ENCODE measurements around the gene ZNF577.
A peak's percentile ranks its signal among the peaks of the same experiment; 100 is the strongest.
"Not testable (repeated sequence)": the region's sequence is repeated elsewhere in the genome, so short reads cannot be mapped to it uniquely, and the experiment has no call there.

ZNF577 gene

DNA sequence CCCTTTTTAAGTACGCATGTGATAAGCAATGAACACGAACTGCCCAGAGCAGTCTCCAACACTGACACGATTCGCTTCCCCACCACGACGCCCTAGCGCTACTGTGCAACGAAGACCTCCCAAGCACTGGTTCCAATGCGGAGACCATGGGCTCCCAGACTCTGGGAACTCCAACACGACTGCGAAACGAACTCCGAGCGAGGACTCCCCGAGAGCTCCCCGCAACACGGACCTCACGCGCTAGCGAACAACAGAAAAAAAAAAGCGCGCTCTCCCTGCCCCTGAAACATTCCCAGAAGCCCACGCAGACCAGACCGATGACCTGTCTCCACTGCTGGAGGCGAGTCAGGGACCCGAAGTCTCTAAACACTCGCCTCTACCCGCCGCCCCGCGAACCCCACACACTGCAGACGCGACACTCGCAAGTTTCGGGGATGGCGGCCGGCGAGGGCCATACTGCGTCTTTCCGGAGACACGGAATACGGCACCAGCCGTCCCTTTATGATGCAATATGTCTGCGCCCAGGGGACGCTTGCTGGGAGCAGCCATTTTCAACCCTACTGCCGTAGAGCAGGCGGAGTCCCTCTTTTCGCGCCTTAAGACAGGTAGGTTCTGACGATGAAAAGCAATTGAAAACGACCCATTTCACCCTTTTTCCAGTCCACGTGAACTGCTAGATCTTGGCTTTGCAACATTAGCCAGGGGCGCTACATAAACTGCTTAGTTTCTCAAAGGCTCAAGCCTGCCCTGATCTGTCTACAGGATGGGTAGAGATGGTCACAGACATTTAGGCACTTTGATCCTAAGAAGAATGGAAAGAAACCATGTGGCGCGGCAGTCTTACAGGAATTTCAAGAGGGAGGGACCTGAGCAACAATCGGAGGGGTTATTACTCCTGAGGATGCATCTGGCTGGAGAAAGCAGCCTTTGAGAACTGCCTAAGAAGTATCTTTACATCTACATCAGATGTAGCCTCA lies at the start of gene ZNF577:
ZNF577 (minus strand) TSS at position 430 of the 977 bp plus-strand sequence. CDS start 7,569 bp downstream, outside the sequence.
- peak; percentile 55 to 72 for DNase-seq

DNA sequence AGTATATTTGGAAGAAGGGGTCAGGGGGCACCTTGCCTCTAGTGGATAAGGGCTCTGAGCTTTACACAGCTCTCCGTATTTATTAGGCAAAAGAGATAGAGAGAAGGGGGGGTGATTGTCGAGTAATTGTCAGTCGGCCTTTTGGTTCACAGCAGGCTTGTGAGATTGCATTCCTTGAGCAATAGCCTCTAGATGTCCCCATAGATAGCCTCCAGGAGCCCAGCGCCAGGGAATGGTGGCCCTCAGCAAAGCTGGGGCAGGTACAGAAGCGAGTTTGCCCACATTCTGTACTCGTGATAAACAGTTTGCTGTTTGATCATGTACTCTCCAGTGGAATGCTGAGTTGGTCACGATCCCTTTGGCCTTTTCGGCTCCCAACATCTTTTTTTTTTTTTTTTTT lies 44.2 kb upstream of the ZNF577 start:
- DNase-seq, result no peak

DNA sequence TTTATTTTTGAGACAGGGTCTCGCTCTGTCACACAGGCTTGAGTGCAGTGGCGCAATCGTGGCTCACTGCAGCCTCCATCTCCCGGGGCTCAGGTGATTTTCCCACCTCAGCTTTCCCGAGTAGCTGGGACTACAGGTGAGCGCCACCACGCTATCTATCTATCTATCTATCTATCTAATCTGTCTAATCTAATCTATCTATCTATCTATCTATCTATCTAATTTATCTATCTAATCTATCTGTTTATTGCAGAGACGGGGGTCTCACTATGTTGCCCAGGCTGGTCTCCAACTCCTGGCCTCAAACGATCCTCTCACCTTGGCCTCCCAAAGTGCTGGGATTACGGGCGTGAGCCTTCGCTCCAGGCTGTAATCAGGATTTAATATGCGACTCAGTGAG lies 40.1 kb upstream of the ZNF577 start:
- no peak for DNase-seq

DNA sequence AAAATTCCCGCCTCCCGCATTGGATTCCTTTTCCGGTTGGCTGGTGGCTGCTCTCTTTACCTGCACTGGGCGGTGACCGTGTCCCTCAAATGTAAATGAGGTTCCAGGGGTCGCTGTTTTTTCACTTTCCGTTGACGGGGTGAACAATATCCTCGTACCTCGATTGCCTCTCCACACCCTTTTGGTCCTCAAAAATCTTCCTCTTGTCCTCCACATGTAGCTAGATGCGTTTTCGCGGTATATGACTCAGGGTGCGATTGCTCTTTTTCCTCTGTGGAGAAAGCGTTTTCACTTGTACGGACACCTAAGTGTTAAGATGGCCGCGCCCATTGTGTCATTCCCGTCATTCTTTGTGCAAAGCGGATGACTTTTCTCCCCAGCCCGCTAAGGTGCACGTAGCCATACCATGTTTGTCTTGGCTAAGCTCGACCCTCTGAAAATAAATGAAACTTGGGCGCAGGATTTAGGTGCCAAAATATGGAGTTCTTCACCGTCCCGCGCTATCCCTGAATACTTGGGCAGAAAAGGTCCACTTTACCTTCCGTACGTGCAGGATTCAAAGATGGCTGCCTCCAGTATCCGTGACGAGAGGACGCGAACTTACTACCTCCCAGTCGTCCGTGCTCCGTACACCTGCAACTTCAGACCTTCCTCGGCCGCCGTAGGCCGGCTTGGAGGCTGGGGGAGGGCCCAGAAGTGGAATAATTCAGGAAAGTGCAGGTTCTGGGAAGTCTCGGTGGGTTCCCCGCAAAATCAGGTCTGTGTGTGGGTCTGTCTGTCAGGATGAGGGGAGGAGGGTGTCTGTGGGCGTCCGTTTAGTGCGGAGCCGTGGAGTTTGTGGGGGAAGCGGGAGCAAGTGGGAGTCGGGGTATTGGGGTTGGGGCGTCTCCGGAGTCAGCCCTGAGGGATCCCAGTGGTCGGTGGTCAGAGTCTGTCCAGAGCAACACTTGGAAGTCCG lies 39.3 kb upstream of the ZNF577 start, which contains the start of gene ZNF613:
ZNF613 (plus strand) TSS at position 689 of the 958 bp plus-strand sequence. CDS start 8,749 bp downstream, outside the sequence.
- peak; percentile 81 to 84 for DNase-seq

DNA sequence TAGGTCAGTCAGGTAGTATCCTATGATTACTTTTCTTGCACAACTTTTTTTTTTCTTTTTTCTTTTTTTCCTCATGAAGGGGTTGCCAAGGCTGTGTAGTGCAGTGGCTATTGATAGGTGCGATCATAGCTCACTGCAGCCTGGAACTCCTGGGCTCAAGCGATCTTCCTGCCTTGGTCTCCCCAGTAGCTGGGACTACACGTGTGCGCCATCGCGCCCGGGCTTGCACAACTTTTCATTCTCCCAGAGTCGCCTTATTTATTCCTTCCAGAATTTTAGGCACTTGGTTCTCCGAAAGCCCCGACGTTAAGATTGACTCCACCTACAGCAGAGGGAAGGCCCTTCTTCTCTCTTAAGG lies 38.7 kb upstream of the ZNF577 start:
- no peak for DNase-seq

DNA sequence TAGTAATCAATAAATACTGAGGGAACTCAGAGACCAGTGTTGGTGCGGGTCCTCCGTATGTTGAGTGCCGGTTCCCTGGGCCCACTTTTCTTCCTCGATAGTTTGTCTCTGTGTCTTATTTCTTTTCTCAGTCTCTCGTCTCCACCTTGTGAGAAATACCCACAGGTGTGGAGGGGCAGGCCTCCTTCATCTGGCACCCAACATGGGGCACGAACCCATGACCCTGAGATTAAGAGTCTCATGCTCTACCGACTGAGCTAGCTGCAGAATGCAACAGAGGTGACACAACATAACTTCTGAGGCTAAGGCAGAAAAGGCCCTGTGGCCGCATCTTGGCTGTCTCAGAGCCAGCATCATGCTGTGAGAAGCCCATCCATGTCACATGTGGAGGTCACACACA lies 34.2 kb upstream of the ZNF577 start:
- peak in 1 of 2 donors; percentile 5 for DNase-seq

DNA sequence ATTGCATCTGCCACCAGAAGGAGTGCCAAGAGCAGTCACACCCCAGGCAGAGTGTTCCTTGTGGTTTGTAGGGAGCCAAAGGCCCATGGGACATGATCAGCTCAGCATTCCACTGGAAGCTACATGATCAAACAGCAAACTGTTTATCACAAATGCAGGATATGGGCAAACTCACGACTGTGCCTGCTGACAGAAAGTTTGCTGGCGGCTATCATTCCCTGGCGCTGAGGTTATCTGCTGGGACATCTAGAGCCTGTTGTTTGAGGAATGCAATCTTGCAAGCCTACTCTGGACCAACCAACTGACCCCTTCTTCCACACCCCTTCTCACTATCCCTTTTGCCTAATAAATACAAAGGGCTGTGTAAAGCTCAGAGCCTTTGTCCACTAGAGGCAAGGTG lies 31.9 kb upstream of the ZNF577 start:
- no peak for DNase-seq

DNA sequence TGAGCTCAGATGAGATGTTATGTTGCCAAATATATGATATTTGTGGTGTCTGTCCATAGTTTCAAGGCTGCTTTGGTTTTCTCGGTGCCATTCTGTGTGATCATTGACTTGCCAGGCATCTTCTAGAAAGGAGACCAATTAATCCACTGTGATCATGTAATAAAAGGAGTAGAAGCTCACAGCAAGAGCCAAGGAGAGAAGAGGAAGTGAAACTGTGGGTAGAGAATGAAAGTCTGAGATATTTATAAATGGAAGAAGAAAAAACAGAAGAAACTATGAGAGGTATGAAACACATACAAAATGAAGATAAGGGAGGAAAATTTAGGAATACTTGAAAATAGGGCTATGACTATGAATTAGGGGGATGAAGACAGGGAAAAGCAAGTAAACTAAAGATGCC lies 28.4 kb upstream of the ZNF577 start:
- DNase-seq, result no peak

DNA sequence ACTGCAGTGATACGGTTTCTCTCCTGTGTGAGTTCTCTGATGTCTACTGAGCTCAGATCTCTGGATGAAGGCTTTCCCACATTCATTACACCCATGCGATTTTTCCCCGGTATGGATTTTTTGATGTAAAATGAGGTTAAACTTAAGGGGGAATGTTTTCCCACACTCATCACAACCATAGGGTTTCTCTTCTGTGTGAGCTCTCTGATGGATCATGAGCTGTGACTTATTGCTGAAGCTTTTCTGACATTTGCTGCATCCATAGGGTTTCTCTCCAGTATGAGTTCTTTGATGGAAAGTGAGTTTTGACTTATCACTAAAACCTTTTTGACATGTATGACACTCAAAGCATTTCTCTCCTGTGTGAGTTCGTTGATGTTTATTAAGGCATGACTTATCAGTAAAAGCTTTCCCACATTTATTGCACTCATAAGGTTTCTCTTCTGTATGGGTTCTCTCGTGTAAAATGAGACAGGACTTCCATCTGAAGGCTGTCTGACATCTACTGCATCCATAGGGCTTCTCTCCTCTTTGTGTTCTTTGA lies 27.6 kb upstream of the ZNF577 start:
- DNase-seq, result no peak

DNA sequence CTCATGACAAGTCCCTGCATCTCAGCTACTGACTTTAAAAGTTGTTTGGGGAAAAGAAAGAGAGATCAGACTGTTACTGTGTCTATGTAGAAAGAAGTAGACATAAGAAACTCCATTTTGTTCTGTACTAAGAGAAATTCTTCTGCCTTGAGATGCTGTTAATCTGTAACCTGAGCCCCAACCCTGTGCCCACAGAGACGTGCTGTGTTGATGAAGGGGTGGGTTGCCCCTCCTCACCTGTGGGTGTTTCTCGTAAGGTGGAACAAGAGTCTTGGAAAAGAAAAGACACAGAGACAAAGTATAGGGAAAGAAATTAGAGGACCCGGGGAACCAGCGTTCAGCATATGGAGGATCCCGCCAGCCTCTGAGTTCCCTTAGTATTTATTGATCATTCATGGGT lies 20.2 kb upstream of the ZNF577 start:
- not testable (repeated sequence) for DNase-seq

DNA sequence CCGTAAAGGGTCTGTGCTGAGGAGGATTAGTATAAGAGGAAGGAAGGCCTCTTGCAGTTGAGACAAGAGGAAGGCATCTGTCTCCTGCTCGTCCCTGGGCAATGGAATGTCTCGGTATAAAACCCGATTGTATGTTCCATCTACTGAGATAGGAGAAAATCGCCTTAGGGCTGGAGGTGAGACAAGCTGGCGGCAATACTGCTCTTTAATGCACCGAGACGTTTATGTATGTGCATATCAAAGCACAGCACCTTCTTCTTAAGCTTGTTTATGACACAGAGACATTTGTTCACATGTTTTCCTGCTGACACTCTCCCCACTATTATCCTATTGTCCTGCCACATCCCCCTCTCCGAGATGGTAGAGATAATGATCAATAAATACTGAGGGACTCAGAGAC lies 18.4 kb upstream of the ZNF577 start:
- not testable (repeated sequence) for DNase-seq

DNA sequence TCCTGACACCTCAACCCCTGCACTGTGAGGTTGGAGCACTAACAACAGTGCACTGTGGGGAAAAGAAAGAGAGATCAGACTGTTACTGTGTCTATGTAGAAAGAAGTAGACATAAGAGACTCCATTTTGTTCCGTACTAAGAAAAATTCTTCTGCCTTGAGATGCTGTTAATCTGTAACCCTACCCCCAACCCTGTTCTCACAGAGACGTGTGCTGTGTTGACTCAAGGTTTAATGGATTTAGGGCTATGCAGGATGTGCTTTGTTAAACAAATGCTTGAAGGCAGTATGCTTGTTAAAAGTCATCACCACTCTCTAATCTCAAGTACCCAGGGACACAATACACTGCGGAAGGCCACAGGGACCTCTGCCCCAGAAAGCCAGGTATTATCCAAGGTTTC lies 17.9 kb upstream of the ZNF577 start:
- not testable (repeated sequence) for DNase-seq

DNA sequence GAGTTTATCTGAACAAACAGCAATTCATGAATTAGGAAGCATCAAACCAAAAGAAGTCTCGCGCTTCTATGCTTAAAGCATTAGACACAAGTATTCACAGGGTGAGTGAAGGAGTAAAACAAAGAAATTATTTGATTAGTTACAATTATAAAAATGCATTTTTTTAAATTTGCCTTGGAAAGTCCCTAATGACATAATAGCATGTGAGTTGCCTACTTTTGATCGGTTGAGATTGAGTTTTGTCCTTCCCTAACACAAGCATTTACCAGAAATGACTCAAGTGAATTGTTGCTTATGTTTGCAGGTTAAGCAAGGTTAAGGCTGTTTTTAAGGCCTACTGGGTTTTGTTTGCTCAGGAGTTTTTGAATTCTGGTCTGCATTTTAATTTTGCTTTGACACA lies 17.5 kb upstream of the ZNF577 start:
- no peak for DNase-seq

DNA sequence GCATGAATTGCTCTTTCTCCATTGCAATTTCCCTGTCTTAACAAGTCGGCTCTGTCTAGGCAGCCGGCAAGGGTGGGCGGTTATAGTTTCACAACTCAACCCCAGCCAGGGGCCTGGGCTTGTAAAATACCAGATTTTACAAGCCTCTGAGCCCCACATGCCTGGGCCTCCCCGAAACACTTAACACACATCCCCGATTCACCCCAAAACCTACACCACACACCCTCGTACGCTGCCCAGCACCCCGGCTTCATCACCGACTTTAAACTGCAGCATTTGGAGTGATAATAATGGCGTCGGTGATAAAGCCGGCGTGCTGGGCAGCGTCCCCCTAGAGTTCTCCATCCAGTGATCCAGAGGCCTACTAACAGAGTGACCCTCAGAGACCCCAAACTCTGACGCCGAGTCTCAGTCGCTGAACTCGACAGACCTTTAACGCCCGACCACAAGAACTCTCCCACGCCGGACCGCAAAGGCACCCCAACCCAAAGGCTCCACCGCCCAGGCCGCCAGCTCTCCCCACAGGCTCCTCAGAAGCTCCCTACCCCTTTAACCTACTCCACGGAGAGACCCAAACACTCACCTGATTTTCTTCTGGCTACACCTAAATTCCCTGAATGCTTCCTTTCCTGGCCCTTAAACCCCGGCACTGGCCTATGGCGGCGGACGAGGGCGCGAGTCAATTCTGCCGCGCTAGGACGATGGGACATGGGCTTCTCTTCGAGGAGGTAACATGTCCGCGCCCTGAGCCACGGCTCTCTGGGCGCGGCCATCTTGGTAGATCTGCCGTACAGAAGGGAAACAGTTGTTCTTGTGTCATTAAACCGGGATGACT lies 16.8 kb upstream of the ZNF577 start, which contains the start of gene ZNF649:
ZNF649 (minus strand) TSS at position 687 of the 835 bp plus-strand sequence. CDS start 4,910 bp downstream, outside the sequence.
- DNase-seq, result peak; percentile 82 to 83

DNA sequence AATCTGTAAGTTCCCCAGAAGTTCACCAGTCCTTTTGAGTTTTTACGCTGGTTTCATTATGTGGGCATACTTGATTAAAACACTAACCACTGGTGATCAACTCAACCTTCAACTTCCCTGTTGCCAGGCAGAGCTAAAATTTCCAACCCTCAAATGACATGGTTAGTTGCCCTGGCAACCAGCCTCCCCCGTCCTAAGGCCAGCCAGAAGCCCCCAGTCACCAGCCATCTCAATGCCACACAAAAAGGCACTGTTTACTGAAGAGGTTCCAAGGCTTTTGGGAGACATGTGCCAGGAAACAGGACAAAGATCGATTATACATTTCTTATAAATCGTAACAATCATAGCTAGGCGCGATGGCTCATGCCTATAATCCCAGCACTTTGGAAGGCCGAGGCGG lies 15.4 kb upstream of the ZNF577 start:
- no peak for DNase-seq

DNA sequence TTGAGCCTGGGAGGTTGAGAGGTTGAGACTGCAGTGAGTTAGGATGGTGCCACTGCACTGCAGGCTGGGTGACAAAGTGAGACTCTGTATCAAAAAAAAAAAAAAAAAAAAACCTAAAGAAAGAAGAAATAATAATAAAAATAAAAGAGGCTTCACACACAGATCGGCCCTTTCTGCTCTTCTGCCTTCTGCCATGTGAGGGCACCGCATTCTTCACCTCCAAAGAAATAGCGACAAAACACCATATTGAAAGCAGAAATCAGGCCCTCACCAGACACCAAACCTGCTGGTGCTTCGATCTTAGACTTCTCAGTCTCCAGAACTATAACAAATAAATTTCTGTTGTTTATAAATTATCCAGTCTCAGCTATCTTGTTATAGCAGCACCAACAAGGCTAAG lies 14.1 kb upstream of the ZNF577 start:
- DNase-seq, result no peak

DNA sequence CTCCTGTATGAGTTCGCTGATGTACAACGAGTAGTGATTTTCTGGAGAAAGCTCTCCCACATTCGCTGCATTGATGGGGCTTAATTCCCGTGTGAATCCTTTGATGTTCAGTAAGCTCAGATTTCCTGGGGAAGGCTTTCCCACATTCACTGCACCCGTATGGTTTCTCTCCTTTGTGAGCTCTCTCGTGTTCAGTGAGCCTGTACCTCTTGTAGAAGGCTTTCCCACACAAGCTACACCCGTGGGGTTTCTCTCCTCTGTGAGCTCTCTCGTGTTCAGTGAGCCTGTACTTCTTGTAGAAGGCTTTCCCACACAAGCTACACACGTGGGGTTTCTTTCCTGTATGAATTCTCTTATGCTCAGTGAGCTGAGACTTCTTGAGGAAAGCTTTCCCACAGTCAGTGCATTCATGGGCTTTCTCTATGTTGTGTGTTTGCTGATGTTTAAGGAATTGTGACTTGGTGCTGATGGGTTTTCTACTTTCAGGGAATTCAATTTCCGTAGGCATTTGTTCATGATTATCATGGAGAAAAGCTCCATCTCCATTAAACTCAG lies 3.5 kb upstream of the ZNF577 start:
- no peak for DNase-seq

DNA sequence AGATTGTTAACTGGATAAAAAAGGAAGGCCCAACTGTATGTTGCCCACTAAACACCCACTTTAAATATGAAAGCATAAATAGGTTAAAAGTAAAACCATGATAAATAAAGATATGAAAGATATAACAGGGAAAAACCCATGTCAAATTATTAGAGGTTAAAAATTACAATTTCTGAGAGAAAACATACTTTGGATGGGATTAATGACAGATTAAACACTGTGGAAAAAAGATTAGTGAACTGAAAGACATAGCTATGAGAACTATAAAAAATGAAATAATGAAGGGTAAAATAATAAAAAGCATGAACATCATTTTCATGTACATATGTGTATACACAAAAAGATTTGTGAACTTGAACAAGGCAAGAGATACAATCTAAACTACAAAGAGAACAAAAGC lies 2.2 kb upstream of the ZNF577 start:
- no peak for DNase-seq

DNA sequence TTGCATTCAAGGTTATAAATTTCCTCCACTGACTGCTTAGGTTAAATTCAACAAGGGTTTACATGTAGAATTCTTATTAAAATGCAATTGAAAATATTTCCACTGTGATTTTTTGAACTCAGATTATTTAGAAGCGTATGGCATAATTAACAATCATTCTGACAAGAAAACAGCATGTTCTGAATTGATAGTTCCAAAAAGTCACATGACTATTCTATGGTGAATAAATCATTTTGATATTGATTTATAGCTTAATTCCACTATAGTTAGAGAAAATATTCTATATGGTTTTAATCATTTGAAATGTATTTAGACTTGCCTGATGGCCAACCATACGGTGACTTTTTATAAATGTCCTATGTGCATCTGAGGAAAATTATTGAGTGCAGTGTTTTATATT lies 3.0 kb downstream of the ZNF577 start:
- DNase-seq, result no peak

DNA sequence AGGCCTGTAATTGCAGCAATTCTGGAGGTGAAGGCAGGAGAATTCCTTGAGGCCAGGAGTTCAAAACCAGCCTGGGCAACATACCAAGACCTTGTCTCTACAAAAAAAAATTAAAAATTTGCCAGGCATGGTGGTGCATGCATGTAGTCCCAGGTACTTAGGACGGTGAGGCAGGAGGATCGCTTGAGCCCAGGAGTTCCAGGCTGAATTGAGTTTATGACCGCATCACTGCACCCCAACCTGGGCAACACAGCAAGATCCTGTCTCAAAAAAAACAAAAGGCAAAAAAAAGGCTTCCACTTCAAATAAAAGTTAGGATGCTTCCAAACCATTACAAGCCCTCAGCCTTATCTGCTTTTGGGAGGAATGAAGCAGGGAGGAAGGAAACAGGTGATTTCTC lies 5.2 kb downstream of the ZNF577 start:
- DNase-seq, result no peak

DNA sequence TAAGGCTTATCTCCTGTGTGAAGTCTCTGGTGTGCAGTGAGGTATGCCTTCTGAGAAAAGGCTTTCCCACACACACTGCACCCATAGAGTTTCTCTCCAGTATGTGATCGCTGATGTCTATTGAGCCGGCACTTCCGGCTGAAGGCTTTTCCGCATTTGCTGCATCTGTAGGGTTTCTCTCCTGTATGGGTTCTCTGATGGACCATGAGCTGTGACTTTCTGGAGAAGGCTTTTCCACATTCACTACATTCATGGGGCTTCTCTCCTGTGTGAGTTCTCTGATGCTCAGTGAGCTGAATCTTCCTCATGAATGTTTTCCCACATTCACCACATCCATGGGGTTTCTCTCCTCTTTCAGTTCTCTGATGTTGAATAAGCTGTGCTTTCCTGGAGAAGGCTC lies 14.7 kb downstream of the ZNF577 start:
- no peak for DNase-seq
